ENCODE measurements around the gene UBE3B.

The UBE3B gene

DNA sequence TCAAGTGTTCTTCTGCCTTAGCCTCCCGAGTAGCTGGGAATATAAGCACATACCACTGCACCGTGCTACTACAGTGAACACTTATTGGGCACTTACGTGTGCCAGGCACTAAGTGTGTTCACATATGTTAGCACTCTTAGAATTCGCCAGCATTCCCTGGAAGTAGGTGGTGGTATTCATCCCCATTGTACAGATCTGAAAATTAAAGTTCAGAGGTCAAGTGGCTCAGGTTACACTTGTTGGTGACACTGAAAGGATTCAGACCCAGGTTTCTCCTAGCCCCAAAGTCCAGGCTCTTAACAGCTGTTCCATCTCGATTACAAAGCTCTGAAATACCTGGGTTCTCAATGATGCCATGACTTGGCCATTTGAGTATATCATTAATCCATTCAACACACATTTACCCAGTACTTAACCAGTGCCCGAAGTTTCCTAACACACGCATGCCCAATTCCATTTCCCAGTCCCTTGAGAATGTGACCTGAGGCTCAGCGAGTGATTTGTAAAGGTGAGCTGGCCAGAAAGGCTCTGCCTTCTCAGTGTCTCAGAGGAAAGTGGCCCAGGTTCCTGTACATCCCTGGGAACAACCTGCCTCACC is 101.0 kb downstream of the UBE3B start:
- DNase-seq: no peak

- DNase-seq: no peak
Observed at GRCh38 chr12:109579639-109580038, 102.2 kb downstream of the UBE3B start.

- no peak for DNase-seq
Observed at GRCh38 chr12:109580272-109580671, 102.8 kb downstream of the UBE3B start.

DNA sequence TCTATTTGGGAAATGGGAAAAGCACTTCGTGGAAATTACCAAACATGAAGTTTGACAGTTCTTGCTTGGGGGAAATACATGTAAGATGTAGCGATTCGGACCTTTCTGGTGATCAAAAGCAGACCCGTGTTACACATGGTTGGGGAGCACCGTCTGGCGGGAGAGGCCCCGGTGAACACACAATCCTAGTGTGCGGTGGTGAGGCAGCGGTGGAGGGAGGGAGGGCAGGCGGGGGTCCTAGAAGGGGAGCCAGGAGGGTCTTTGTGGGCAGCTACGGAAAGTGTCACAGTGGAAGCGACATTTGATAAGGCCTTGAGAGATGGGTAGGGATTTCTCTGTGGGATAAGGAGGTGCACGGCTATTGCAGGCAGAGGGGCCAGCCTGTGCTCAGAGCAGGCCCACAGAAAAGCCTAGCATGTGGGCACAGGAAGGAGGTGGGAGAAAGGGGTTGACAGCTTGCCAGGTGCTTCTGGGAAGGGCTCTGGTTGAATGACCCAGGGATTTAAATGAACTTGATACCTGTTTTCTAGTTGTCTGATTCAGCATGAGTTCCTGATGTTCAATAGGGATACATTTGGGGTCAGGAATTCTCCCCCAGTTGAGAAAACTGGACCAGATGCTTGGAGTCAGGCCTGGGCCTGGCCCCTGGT is 103.4 kb downstream of the UBE3B start:
- DNase-seq: no peak

DNA sequence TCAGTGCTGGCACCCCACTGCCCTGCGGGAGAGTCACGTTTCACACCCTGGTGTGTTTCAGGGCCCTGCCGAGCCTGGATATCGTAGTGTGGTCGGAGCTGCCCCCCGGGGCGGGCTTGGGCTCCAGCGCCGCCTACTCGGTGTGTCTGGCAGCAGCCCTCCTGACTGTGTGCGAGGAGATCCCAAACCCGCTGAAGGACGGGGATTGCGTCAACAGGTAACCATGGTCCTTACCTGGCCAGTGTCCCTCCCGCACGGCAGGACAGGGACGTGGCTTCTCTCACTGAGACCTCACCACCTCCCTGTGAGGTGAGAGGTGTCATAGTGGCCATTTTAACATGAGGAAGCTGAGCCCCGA is 103.9 kb downstream of the UBE3B start:
- no peak for DNase-seq

GRCh38 chr12:109581856-109582255 is 104.4 kb downstream of the UBE3B start:
- DNase-seq: no peak

GRCh38 chr12:109582636-109583035 is 105.2 kb downstream of the UBE3B start:
- no peak for DNase-seq

DNA sequence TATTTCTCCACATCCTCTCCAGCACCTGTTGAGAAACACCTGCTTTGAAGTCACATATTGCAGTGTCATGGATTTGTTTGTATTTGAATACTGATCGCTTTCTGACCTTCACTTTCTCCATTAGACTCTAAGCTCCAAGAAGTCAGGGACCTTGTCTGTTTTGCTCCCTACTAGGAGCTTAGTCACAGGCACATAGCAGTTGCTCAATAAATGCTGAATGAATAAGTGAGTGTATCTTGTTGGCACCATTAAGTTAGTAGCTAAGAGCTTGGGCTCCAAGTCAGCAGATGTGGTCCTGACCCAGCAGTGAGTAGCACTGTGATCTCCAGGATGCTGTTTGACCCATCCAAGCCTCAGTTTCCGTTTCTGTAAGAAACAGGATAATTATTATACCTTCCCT is 106.3 kb downstream of the UBE3B start:
- no peak for DNase-seq
